Measurements from ENCODE around the gene SDC3.

Gene SDC3

GRCh38 chr1:30905403-30905802 is 3.2 kb downstream of the SDC3 start:
- no peak for DNase-seq

- DNase-seq = no peak
Measured at GRCh38 chr1:30904962-30905335, 3.6 kb downstream of the SDC3 start.

- no peak for DNase-seq
Measured at GRCh38 chr1:30904191-30904961, 4.2 kb downstream of the SDC3 start.

DNA sequence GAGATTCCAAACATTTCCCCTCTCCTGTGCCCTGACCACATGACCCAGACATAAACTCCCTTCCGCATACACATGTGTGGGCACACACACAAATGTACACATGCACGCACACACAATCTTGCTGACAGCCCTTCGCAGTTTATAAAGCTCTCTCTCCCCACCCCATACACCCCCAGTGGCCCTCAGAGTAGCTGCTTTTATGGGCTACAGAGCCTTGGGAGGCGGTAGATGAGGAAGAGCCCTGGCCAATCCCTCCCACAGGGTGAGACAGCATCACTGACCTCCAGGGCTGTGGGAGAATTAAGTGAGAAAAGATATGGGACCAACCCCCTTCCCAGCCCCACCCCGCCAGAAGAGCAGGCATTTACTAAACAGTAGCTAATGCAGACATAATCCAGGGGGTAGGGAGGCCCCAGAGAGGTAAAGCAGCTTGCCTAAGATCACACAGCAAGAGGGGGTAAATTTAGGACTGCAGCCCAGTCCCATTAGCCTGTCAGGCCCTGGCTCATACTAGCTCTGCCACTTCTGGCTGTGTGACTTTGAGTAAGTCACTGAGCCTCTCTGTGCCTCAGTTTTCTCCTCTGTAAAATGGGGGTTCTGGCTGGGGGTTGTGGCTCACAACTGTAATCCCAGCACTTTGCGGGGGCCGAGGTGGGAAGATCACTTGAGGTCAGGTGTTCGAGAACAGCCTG is 5.1 kb downstream of the SDC3 start:
- DNase-seq = no peak

DNA sequence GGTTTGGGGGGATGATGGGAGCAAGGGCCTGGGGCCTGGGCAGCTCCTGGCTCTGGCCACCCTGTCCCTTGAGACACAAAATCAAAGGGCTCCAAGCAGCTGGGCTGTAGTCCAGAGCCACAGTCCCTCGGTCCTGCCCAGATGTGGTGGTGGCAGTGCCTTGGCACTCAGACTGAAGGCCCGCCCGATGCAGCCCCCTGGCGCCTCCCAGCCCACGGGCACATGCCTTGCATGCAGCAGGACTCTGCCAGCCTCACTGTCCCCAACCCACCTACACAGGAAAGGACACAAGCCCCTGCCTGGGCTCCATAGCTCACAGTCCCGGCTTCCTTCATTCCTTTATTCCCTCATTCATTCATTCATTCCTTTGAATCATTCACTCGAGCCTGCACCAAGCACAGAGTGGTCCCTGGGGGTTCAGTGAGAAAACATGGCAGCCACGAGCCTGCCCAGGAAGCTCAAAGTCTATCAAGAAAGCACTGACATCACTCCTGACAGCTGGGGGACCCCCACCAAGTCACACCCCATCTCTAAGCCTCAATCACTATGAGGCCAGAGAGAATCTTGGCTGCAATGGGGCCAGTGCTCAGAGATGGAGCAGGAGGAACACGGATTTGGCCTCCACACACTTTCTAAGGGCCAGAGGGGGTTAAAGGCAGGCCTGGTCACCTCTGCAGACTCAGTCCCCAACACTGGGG is 5.8 kb downstream of the SDC3 start:
- DNase-seq = peak in 10 of 56 donors; percentile 12 to 55 (median 29)

- peak in 1 of 56 donors; percentile 55 for DNase-seq
Measured at GRCh38 chr1:30901798-30902581, 6.6 kb downstream of the SDC3 start.

- DNase-seq = no peak
Measured at GRCh38 chr1:30900931-30901560, 7.5 kb downstream of the SDC3 start.

DNA sequence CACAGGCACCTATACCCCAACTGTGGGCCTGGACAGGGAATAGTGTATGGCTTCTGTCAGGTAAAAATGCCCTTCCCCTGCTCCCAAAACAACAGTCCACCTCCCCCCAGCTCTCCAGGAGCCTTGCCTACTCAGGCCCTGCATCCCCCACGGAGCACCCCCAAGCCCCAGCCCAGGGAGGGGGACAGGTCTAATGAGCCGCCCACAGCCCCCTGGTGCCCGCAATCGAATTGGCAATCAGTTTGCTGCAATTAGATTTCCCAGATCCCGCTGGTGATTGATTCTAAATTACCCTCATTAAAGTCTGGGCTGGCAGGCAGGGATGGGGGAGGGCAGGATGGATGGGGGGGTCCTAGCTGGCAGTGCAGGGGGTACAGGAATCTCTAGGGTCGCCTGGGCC is 8.1 kb downstream of the SDC3 start:
- DNase-seq = no peak

DNA sequence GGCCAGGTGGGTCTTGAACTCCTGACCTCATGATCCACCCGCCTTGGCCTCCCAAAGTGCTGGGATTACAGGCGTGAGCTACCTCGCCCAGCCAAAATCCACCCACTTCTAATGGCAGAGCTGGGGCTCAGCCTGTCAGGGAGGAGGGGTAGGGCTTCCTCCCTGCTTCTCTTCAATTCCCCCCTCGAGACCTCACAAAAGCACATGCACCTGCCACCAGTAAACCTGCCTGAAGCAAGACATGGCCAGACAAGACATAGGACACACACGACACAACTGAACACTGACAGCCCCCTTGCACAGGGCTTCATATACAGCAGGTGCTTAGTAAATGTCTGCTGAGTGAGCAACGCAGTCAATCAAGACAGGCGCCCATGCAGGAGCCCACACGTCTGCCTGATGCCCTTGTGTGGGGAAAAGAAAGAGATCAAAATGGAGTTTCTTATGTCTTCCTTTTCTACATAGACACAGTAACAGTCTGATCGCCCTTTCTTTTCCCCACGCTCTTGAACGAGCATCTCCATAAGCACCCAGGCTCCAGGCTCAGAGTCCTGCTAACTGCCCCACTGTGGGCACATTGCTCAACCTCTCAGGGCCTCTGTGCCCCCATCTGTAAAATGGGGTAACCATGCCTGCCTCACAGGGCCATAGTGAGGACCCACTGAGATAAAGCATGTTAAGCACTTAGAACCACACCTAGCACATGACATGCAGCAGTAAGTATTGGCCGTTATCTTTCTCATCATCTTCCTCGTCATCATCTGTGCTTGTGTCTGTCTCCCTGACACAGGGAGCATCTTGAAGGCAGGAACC is 8.8 kb downstream of the SDC3 start:
- DNase-seq = no peak

DNA sequence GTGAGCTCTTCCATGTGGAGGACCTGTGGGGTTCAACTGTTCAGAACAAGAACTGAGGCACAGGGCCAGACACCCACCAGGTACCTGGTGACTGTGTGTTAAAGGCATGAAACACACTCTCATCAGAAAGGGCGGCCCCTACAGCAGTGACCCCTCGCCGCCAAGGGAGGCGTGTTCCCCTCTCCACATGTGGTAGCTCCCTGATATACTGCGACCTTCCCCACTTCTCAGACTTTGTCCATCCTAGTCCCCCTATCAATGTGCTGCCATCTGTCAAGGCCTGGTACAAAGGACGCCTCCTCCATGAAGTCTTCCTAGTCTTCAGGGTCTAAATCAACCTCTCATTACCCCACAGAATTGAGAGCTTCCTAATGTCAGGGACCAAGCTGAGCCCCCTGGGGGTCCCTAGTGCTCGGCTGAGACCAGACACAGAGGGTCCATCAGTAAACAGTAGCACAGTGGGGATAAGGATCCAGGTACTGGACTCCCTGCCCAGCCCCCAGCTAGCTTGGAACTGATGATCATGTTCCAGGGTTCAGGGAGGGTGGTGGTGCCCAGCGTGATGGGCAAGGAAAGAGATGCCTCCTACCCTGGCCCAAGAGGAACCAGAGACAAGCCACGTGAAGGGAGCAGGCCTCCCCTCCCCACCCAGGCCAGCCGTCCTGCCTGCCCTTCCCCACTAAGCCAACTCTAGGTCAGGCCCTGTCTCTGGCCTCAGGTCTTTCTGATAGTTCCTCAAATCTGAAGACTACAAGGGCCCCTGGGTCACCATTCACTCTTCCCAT is 10.3 kb downstream of the SDC3 start:
- no peak for DNase-seq

DNA sequence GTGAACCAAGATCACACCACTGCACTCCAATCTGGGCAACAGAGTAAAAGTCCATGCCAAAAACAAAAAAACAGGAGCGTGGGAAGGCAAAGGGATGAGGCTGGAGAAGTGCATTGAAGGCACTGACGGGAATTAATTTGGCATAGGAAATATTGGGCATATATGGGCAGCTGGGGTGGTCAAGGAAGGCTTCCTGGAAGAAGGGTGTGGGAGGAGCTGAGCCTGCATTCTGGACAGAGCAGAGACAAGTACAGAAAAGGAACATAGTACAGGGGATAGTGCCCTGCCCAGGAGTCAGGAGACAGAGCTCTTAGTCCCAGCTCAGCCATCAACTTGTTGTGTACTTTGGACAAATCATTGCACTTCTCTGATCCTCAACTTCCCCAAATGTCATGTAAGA is 11.7 kb downstream of the SDC3 start:
- DNase-seq = no peak

DNA sequence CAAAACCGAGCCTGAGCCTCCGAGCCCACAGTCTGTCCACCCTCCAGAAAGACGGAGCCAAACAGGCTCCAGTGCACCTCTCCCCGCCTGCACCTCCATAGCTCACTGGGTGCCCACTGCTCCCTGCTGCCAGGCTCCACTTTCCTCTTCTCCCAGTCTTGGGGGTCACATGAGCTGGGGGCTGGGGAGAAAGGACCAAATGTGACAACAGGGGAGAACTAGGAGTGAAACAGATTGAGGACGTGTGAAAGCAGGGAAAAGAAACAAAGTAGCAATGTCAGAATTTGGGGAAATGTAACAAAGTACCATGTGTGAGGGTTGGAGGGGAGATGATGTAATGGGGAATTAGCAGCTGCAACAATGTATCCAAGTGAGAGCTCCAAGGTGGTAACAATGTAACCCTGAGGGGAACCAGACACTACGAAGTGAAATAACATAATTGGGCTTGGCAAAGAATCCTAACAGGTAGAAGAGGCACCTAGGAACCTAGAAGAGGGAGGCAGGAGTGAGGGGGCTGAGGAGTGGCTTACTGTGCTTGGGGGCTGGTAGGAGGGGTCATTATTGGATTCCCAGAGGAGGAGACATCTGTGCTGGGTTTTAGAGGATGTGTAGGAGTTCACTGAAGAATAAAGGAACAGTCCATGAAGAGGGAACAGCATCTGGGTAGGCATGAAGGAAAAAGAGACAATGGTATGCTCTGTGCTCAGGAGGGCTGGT is 12.5 kb downstream of the SDC3 start:
- DNase-seq = no peak

GRCh38 chr1:30895382-30895943 is 13.1 kb downstream of the SDC3 start:
- no peak for DNase-seq

GRCh38 chr1:30894508-30894973 is 14.0 kb downstream of the SDC3 start:
- DNase-seq = no peak

DNA sequence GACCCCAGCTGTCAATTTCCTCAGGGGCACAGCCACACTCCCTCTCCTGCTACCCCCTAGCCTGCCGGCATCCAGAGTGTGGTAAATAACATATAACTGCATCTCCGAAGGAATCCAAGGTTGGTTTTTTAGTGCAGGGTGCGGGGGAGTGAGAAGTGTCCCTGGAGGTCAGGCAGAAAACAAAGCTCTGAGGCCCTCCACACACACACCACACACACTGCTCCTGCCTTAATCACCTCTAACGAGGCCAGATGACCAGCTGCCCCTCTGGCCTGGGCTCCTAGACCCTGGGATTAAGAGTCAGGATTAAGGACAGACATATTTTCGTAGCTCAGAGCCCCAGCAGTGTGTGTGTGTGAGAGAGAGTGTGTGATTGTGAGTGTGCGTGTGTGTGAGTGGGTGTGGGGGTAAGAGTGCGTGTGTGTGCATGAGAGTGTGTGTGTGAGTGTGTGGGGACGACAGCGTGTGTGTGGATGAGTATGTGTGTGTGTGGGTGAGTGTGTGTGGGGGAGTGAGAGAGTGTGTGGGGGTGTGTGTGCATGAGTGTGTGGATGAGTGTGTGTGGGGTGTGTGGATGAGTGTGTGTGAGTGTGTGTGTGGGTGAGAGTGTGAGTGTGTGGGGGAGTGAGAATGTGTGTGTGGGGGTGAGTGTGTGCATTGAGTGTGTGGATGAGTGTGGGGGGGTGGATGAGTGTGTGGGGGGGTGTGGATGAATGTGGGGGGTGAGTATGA is 14.6 kb downstream of the SDC3 start:
- no peak for DNase-seq

GRCh38 chr1:30892671-30893073 is 15.9 kb downstream of the SDC3 start:
- DNase-seq = no peak

DNA sequence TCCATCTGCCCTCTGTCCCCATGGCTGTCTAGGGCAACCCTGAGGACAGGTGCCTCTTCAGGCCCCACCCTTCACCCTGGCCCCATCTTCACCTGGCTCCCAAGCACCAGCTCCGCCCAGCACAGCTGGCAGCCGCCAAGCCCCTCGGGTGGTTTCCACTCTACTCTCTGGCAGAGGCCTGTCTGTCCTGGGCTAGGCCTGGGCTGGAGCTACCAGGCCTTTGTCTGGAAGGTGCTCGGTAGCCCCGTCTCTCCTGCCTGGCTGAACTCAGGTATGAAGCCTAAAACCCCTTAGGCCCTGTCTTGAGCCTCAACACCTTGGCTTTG is 17.4 kb downstream of the SDC3 start:
- no peak for DNase-seq
